Gastrocnemius medialis (tissue), 4 donors: Measurements from ENCODE around the gene THOC7. TPM values are rescaled to one million over a fixed set of nuclear protein-coding genes. Genes with fewer than 3 reads are reported as not detected.

Experiments
- ATAC-seq, 2 donors: fragments of 150-250 bp; one replicate each; pipeline ENCODE4 v1.9.1; 2016
- DNase-seq, 2 donors: peaks; one replicate each; pipeline ENCODE4 v3.0.0-alpha.2; 2019
- H3K27ac ChIP-seq, 4 donors: fragments of 200-600 bp; sonication (generic); 1 replicate in 1 of 4; 2 replicates in 3 of 4; pipeline ENCODE4 v1.5.1; 2016 to 2018; ENCODE audit warnings: mild to moderate bottlenecking in 2 of 4, moderate library complexity in 1 of 4
- H3K27me3 ChIP-seq, 3 donors: fragments of 200-600 bp; sonication (generic) in 2 of 3; 1 replicate in 1 of 3; 2 replicates in 2 of 3; pipeline versions ENCODE4 v1.5.1 to v1.6.0; 2016 to 2019; ENCODE audit warnings: mild to moderate bottlenecking in 1 of 3, moderate library complexity in 1 of 3
- H3K36me3 ChIP-seq, 2 donors: fragments of 200-600 bp; sonication (generic) in 1 of 2; one replicate each; pipeline ENCODE4 v1.5.1; 2017 to 2018
- H3K4me1 ChIP-seq, 2 donors: fragments of 200-600 bp; sonication (generic) in 1 of 2; one replicate each; pipeline ENCODE4 v1.5.1; 2016 to 2017; ENCODE audit warnings: mild to moderate bottlenecking in 2 of 2
- H3K4me3 ChIP-seq, 4 donors: fragments of 200-600 bp; sonication (generic) in 3 of 4; 1 replicate in 1 of 4; 2 replicates in 3 of 4; pipeline ENCODE4 v1.5.1; 2016 to 2019; ENCODE audit warnings: mild to moderate bottlenecking in 2 of 4
- H3K9me3 ChIP-seq, 3 donors: fragments of 200-600 bp; sonication (generic) in 2 of 3; 1 replicate in 1 of 3; 2 replicates in 2 of 3; pipeline ENCODE4 v1.5.1; 2016 to 2019
- CTCF ChIP-seq, 5 experiments: fragments of 450-650 bp in 3 of 5; fragments of 200-600 bp in 2 of 5; sonication (generic) in 2 of 5; IDR thresholded peaks in 4 of 5; conservative IDR thresholded peaks in 1 of 5; 1 replicate in 4 of 5; 2 replicates in 1 of 5; pipeline ENCODE4 v1.5.1; 2016 to 2019; ENCODE audit warnings: antibody characterized with exemption in 5 of 5, mild to moderate bottlenecking in 3 of 5, moderate library complexity in 3 of 5
- POLR2A ChIP-seq, 2 donors: fragments of 450-650 bp; IDR thresholded peaks; one replicate each; pipeline ENCODE4 v1.6.1; 2017; ENCODE audit warnings: antibody characterized with exemption in 2 of 2, mild to moderate bottlenecking in 2 of 2, moderate library complexity in 2 of 2
- in situ Hi-C, 4 donors: fragments of 200-750 bp; cut with MboI; loops; one replicate each; pipeline versions ENCODE4 v1.15.0 to v1.8.0; 2017; ENCODE audit warnings: low sequenced_read_pairs in 4 of 4
- intact Hi-C: fragments of 100-400 bp; cut with DNase I; formaldehyde crosslinking; loops from one replicate; pipeline ENCODE4 v1.15.1; 2023; ENCODE audit warnings: low total_unique reads
- total RNA-seq, 4 donors: library from RNA; depleted of rRNA; stranded (reverse); fragments of >200 nt; gene quantifications; one replicate each; pipeline versions ENCODE4 v1.1.0 to v1.2.3, GENCODE V29; 2016

The THOC7 gene
- 10 to 100 TPM; 52.0 to 74.8 (median 67.6) TPM for total RNA-seq

- H3K27ac ChIP-seq = peak within 1 kb of the TSS; percentile 89 to 96 (median 94)
- peak; percentile 41 to 67 for DNase-seq
- in situ Hi-C loops = no loop called here
- no peaks in the 10 kb centered on the region for H3K36me3 ChIP-seq
- peak within 1 kb of the TSS; percentile 90 to 100 (median 99) for H3K4me3 ChIP-seq
- no peaks in the 10 kb centered on the region for H3K9me3 ChIP-seq
- peak; percentile 88 to 91 for ATAC-seq
- H3K4me1 ChIP-seq = peaks cover 8 to 17% of the 10 kb centered on the region in 2 donors
- H3K27me3 ChIP-seq = no peaks in the 10 kb centered on the region
- intact Hi-C loops = loop anchor here (2.0 to 10.0 kb wide), 2 partner anchors 49 to 131 kb away; partner anchors contain the start of gene SCAANT1
- peak; percentile 18 to 40 for TF ChIP-seq POLR2A (IDR thresholded peaks at IDR 0.05)
- TF ChIP-seq CTCF (IDR thresholded peaks at IDR 0.05 in 4 of 5, conservative IDR thresholded peaks at IDR 0.05 in 1 of 5) = no peak
Measured at GRCh38 chr3:63863150-63864007, at the start of gene THOC7, which contains the start of gene ATXN7. THOC7 (minus strand) TSS chr3:63863805; CDS start chr3:63863790, 15 bp downstream. ATXN7 (plus strand) TSS chr3:63863867; CDS start chr3:63912599, 48,732 bp downstream.

- H3K9me3 ChIP-seq = no peaks in the 10 kb centered on the region
- peaks cover 0 to 12% of the 10 kb centered on the region in 2 donors for H3K36me3 ChIP-seq
- no peaks in the 10 kb centered on the region for H3K27me3 ChIP-seq
- peak; percentile 15 to 60 for DNase-seq
- H3K4me1 ChIP-seq = peaks cover 27 to 31% of the 10 kb centered on the region in 2 donors
- H3K27ac ChIP-seq = peak overlapping the region; percentile 82 to 98 (median 88)
- peak overlapping the region; percentile 56 to 89 (median 67) for H3K4me3 ChIP-seq
- intact Hi-C loops = loop anchor here (2.0 to 5.0 kb wide), 3 partner anchors 26 to 79 kb away; partner anchors contain the start of genes ATXN7 and THOC7
- TF ChIP-seq CTCF (IDR thresholded peaks at IDR 0.05 in 4 of 5, conservative IDR thresholded peaks at IDR 0.05 in 1 of 5) = no peak
- in situ Hi-C loops = no loop called here
- ATAC-seq = peak; percentile 8 to 22
Measured at GRCh38 chr3:63912768-63913588, 49.4 kb upstream of the THOC7 start.

GRCh38 chr3:63911873-63912767 lies 48.5 kb upstream of the THOC7 start, which contains the start of gene SCAANT1:
SCAANT1 (minus strand) TSS chr3:63912383.
- in situ Hi-C loops (no loop called here), intact Hi-C loops (loop anchor here (2.0 to 5.0 kb wide), 3 partner anchors 27 to 80 kb away; partner anchors contain the start of genes ATXN7 and THOC7)
- DNase-seq = peak; percentile 84 to 89
- Histone ChIP-seq H3K27ac (peak within 1 kb of the TSS; percentile 82 to 98 (median 88)), H3K9me3 (no peaks in the 10 kb centered on the region), H3K36me3 (peaks cover 0 to 12% of the 10 kb centered on the region in 2 donors), H3K4me1 (peaks cover 27 to 32% of the 10 kb centered on the region in 2 donors), H3K27me3 (no peaks in the 10 kb centered on the region), H3K4me3 (peak within 1 kb of the TSS; percentile 76 to 90 (median 82))
- peak; percentile 54 to 73 for TF ChIP-seq POLR2A (IDR thresholded peaks at IDR 0.05)
- TF ChIP-seq CTCF (IDR thresholded peaks at IDR 0.05 in 4 of 5, conservative IDR thresholded peaks at IDR 0.05 in 1 of 5) = peak in 3 of 5 experiments; percentile 17 to 34 (median 19)
- peak; percentile 91 to 92 for ATAC-seq

- in situ Hi-C loops = no loop called here
- Histone ChIP-seq H3K36me3 (peaks cover 0 to 8% of the 10 kb centered on the region in 2 donors), H3K27me3 (no peaks in the 10 kb centered on the region), H3K4me3 (peak overlapping the region; percentile 76 to 90 (median 82)), H3K4me1 (peaks cover 27 to 32% of the 10 kb centered on the region in 2 donors), H3K9me3 (no peaks in the 10 kb centered on the region), H3K27ac (peak overlapping the region; percentile 82 to 98 (median 88))
- TF ChIP-seq POLR2A (IDR thresholded peaks at IDR 0.05) = no peak
- TF ChIP-seq CTCF (IDR thresholded peaks at IDR 0.05 in 4 of 5, conservative IDR thresholded peaks at IDR 0.05 in 1 of 5) = no peak
- intact Hi-C loops = loop anchor here (5.0 kb wide), 1 partner anchor 81 kb away; no protein-coding TSS in a partner anchor
- DNase-seq (no peak), ATAC-seq (no peak)
Measured at GRCh38 chr3:63911509-63911872, 47.9 kb upstream of the THOC7 start.
